Keratinocyte (primary cell): Measurements from ENCODE around the gene SMAD5. TPM values are rescaled to one million over a fixed set of nuclear protein-coding genes. Genes with fewer than 3 reads are reported as not detected.

Source experiments
- DNase-seq: peaks from one replicate; pipeline ENCODE4 v3.0.0-alpha.2; 2011; ENCODE audit warnings: low read depth, missing footprints, low spot score
- FAIRE-seq: peaks from 2 replicates; lab custom pipeline; 2011; peaks lifted over from hg19 to GRCh38; lab: Jason Lieb, UNC
- H2AFZ ChIP-seq: 2 replicates; pipeline ENCODE4 v1.6.0; 2012; ENCODE audit warnings: low read length, control low read depth, inconsistent platforms; ENCODE audit not compliant: control insufficient read depth
- H3K27ac ChIP-seq: 2 replicates; pipeline ENCODE4 v1.5.1; 2011; ENCODE audit warnings: low read length; ENCODE audit not compliant: control insufficient read depth, insufficient read depth
- H3K27me3 ChIP-seq: 3 replicates; pipeline ENCODE4 v1.6.0; 2011; ENCODE audit warnings: low read length; ENCODE audit not compliant: control insufficient read depth, insufficient read depth; ENCODE audit errors: extremely low read depth
- H3K36me3 ChIP-seq, 2 experiments: 2 replicates in 1 of 2; 3 replicates in 1 of 2; pipeline ENCODE4 v1.5.1; 2011; ENCODE audit warnings: low read length in 2 of 2, mild to moderate bottlenecking in 1 of 2; ENCODE audit not compliant: control insufficient read depth in 2 of 2, insufficient read depth in 2 of 2; ENCODE audit errors: extremely low read depth in 1 of 2
- H3K4me1 ChIP-seq: 3 replicates; pipeline ENCODE4 v1.5.1; 2011; ENCODE audit warnings: low read length; ENCODE audit not compliant: control insufficient read depth, insufficient read depth; ENCODE audit errors: extremely low read depth
- H3K4me2 ChIP-seq: 3 replicates; pipeline ENCODE4 v1.6.0; 2011; ENCODE audit warnings: low read depth, low read length; ENCODE audit not compliant: control insufficient read depth, insufficient read depth; ENCODE audit errors: extremely low read depth
- H3K4me3 ChIP-seq, 3 experiments: fragments of 200-600 bp in 1 of 3; sonication (generic) in 1 of 3; 2 replicates in 2 of 3; 3 replicates in 1 of 3; pipeline ENCODE4 v1.5.1; 2011 to 2016; ENCODE audit warnings: low read length in 3 of 3, mild to moderate bottlenecking in 3 of 3, control low read depth in 2 of 3, inconsistent platforms in 1 of 3, low read depth in 1 of 3, mixed read lengths in 1 of 3, mixed run types in 1 of 3, moderate library complexity in 1 of 3; ENCODE audit not compliant: control insufficient read depth in 2 of 3, insufficient read depth in 2 of 3; ENCODE audit errors: extremely low read depth in 1 of 3
- H3K79me2 ChIP-seq: 2 replicates; pipeline ENCODE4 v1.6.0; 2012; ENCODE audit warnings: low read length; ENCODE audit not compliant: control insufficient read depth, insufficient read depth
- H3K9ac ChIP-seq: 3 replicates; pipeline ENCODE4 v1.6.0; 2011; ENCODE audit warnings: low read length; ENCODE audit not compliant: control insufficient read depth, insufficient read depth; ENCODE audit errors: extremely low read depth
- H3K9me1 ChIP-seq: 3 replicates; pipeline ENCODE4 v1.6.0; 2011; ENCODE audit warnings: low read length; ENCODE audit not compliant: control insufficient read depth, insufficient read depth; ENCODE audit errors: extremely low read depth
- H3K9me3 ChIP-seq: 2 replicates; pipeline ENCODE4 v1.5.1; 2012; ENCODE audit warnings: low read depth, low read length; ENCODE audit not compliant: control insufficient read depth
- H4K20me1 ChIP-seq: 3 replicates; pipeline ENCODE4 v1.6.0; 2011; ENCODE audit warnings: low read length; ENCODE audit not compliant: control insufficient read depth, insufficient read depth; ENCODE audit errors: extremely low read depth
- EZH2 ChIP-seq: IDR thresholded peaks from one replicate; pipeline ENCODE4 v1.6.1; 2012; ENCODE audit warnings: inconsistent platforms, mild to moderate bottlenecking, low read length, moderate library complexity
- dilution Hi-C: fragments of 300-500 bp; cut with MboI; formaldehyde crosslinking; loops from one replicate; pipeline ENCODE4 v1.7.0; 2020; ENCODE audit warnings: low sequenced_read_pairs; ENCODE audit not compliant: extremely low pct_ligation_motif_present
- polyA plus RNA-seq, 5 experiments: library from polyadenylated mRNA; depleted of rRNA in 3 of 5; stranded (reverse) in 3 of 5; stranded (forward) in 1 of 5; unstranded in 1 of 5; fragments of >200 nt; gene quantifications; 1 replicate in 1 of 5; 2 replicates in 3 of 5; 3 replicates in 1 of 5; pipeline versions ENCODE4 v1.2.1 to v1.2.3, GENCODE V29; 2011 to 2012; ENCODE audit warnings: missing spikeins in 2 of 5, low read depth in 1 of 5, low replicate concordance in 1 of 5
- TF ChIP-seq, protein P1 (sequence below), 3 experiments: IDR thresholded peaks in 1 of 3; conservative IDR thresholded peaks in 1 of 3; optimal IDR thresholded peaks in 1 of 3; 2 replicates in 2 of 3; 3 replicates in 1 of 3; pipeline versions ENCODE3 to v1.5.1; 2011; ENCODE audit warnings: low read length in 3 of 3, mild to moderate bottlenecking in 3 of 3, moderate library complexity in 2 of 3, control low read depth in 1 of 3, inconsistent platforms in 1 of 3; ENCODE audit not compliant: insufficient read depth in 2 of 3; ENCODE audit errors: extremely low read depth in 1 of 3

Gene SMAD5
- polyA plus RNA-seq, 1 donor (not counting 4 experiments of a cell fraction or from before 2014, with no cell fraction given) = 72.1 TPM

DNA sequence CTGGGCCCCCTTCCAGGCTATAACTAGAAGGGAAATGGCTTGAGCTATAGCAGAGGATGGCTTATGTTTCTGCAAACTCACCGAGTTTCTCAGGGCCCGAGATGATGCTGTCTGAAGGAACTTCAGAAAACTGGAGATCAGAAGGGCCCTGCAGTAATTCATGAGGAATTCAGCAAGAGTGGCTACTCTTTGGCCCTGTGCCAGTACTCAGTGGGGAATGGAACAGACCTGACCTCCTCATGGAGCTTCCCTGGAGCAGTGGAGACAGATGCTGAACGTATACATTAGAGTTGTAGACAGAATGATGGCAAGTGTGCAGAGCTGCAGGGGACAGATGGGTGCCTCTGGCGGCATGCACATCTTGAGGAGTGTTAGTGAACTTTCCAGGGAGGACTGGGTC is 77.6 kb downstream of the SMAD5 start:
- Histone ChIP-seq H3K9ac (no peak overlapping the region), H4K20me1 (no peaks in the 10 kb centered on the region), H3K36me3 (no peaks in the 10 kb centered on the region), H3K27ac (no peak overlapping the region), H3K27me3 (peaks cover 9% of the 10 kb centered on the region), H2AFZ (no peak overlapping the region), H3K79me2 (no peaks in the 10 kb centered on the region), H3K4me3 (no peak overlapping the region), H3K4me2 (no peak overlapping the region), H3K9me1 (no peaks in the 10 kb centered on the region), H3K9me3 (no peaks in the 10 kb centered on the region), H3K4me1 (no peaks in the 10 kb centered on the region)
- DNase-seq (no peak), FAIRE-seq (no peak)
- dilution Hi-C loops = no loop called here
- TF ChIP-seq, protein P1, sequence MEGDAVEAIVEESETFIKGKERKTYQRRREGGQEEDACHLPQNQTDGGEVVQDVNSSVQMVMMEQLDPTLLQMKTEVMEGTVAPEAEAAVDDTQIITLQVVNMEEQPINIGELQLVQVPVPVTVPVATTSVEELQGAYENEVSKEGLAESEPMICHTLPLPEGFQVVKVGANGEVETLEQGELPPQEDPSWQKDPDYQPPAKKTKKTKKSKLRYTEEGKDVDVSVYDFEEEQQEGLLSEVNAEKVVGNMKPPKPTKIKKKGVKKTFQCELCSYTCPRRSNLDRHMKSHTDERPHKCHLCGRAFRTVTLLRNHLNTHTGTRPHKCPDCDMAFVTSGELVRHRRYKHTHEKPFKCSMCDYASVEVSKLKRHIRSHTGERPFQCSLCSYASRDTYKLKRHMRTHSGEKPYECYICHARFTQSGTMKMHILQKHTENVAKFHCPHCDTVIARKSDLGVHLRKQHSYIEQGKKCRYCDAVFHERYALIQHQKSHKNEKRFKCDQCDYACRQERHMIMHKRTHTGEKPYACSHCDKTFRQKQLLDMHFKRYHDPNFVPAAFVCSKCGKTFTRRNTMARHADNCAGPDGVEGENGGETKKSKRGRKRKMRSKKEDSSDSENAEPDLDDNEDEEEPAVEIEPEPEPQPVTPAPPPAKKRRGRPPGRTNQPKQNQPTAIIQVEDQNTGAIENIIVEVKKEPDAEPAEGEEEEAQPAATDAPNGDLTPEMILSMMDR (optimal IDR thresholded peaks at IDR 0.05 in 1 of 3, IDR thresholded peaks at IDR 0.05 in 1 of 3, conservative IDR thresholded peaks at IDR 0.05 in 1 of 3; ENCODE audit: extremely low read depth in 1 of 3, insufficient read depth in 2 of 3, low read length in 3 of 3) = no peak
- TF ChIP-seq EZH2 = no peak

DNA sequence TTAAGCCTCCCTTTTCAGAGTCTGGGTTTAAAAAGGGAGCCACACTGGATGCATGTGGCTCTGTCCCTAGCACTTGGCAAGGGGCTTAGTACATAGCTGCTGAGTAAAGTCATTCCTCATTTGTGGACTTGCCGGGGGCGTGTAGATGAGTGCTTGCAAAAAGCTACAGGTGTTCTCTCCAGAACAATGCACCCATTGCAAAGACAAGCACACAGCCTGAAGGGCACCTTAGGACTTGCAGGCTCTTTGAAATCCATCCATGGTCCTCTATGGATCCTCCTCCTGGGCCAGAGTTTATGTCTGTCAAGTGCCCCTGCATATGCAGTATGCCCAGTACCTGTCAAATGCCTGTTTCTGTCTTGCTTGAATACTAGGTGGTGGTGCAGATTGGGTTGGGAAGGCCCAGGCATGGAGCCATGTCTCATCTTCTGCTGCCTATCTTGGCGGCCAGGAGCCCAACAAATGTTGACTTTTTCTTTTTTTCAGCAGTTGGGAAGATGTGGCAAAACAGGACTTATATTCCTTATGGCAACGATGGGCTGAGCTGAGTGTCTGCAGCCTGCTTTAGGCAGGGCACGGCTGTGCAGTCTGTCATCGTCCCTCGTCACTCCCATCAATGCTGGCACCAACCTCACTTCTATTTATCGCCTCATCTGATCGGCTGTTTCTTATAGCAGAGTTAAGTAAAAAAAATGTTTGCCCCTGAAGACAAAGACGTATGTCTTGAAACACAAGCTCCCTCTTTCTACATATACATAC is 78.8 kb downstream of the SMAD5 start:
- dilution Hi-C loops = no loop called here
- no peaks in the 10 kb centered on the region for H3K9me3 ChIP-seq
- FAIRE-seq (no peak), DNase-seq (no peak)
- no peak overlapping the region for H2AFZ ChIP-seq
- no peak overlapping the region for H3K4me3 ChIP-seq
- H3K9me1 ChIP-seq = no peaks in the 10 kb centered on the region
- no peaks in the 10 kb centered on the region for H3K4me1 ChIP-seq
- peaks cover 9% of the 10 kb centered on the region for H3K27me3 ChIP-seq
- no peaks in the 10 kb centered on the region for H3K36me3 ChIP-seq
- no peak overlapping the region for H3K9ac ChIP-seq
- H3K27ac ChIP-seq = no peak overlapping the region
- no peaks in the 10 kb centered on the region for H3K79me2 ChIP-seq
- TF ChIP-seq, protein P1 (optimal IDR thresholded peaks at IDR 0.05 in 1 of 3, IDR thresholded peaks at IDR 0.05 in 1 of 3, conservative IDR thresholded peaks at IDR 0.05 in 1 of 3; ENCODE audit: extremely low read depth in 1 of 3, insufficient read depth in 2 of 3, low read length in 3 of 3) = no peak
- TF ChIP-seq EZH2 = no peak
- H4K20me1 ChIP-seq = no peaks in the 10 kb centered on the region
- no peak overlapping the region for H3K4me2 ChIP-seq
